HTR-8/SVneo (cell line): Measurements from ENCODE around the gene TSC1.

Source experiments
- DNase-seq: peaks from one replicate; pipeline ENCODE4 v3.0.0; 2011; ENCODE audit warnings: low spot score, mixed read lengths; ENCODE audit not compliant: insufficient read length
- FAIRE-seq: peaks from 2 replicates; lab custom pipeline; 2011; peaks lifted over from hg19 to GRCh38; lab: Jason Lieb, UNC

Gene TSC1

GRCh38 chr9:132875159-132875558 is 69.3 kb downstream of the TSC1 start:
- DNase-seq (no peak), FAIRE-seq (no peak)

GRCh38 chr9:132873403-132873802 is 71.0 kb downstream of the TSC1 start:
- FAIRE-seq, result no peak
- DNase-seq, result no peak

GRCh38 chr9:132869266-132869665 is 75.2 kb downstream of the TSC1 start:
- FAIRE-seq (no peak), DNase-seq (no peak)

GRCh38 chr9:132866898-132867297 is 77.5 kb downstream of the TSC1 start:
- FAIRE-seq (no peak), DNase-seq (no peak)

- no peak for FAIRE-seq
- no peak for DNase-seq
Observed at GRCh38 chr9:132864691-132865090, 79.7 kb downstream of the TSC1 start.

- no peak for FAIRE-seq
- DNase-seq, result no peak
Observed at GRCh38 chr9:132864277-132864676, 80.1 kb downstream of the TSC1 start.

- DNase-seq (no peak), FAIRE-seq (no peak)
Observed at GRCh38 chr9:132863096-132863495, 81.3 kb downstream of the TSC1 start.

GRCh38 chr9:132862533-132862932 is 81.9 kb downstream of the TSC1 start:
- no peak for DNase-seq
- no peak for FAIRE-seq

GRCh38 chr9:132861666-132862065 is 82.8 kb downstream of the TSC1 start:
- DNase-seq (no peak), FAIRE-seq (no peak)

GRCh38 chr9:132858751-132859150 is 85.7 kb downstream of the TSC1 start:
- no peak for FAIRE-seq

GRCh38 chr9:132857616-132858342 is 86.6 kb downstream of the TSC1 start:
- DNase-seq (no peak), FAIRE-seq (no peak)

More at GRCh38 chr9:132858751-132859150, 85.7 kb downstream of the TSC1 start:
- no peak for DNase-seq

GRCh38 chr9:132857031-132857430 is 87.4 kb downstream of the TSC1 start:
- no peak for FAIRE-seq

GRCh38 chr9:132855904-132856303 is 88.5 kb downstream of the TSC1 start:
- no peak for DNase-seq
- FAIRE-seq, result no peak

More at GRCh38 chr9:132857031-132857430, 87.4 kb downstream of the TSC1 start:
- no peak for DNase-seq

GRCh38 chr9:132854832-132855231 is 89.6 kb downstream of the TSC1 start:
- DNase-seq (no peak), FAIRE-seq (no peak)

GRCh38 chr9:132853482-132853881 is 90.9 kb downstream of the TSC1 start:
- FAIRE-seq, result no peak

GRCh38 chr9:132849185-132849706 is 95.2 kb downstream of the TSC1 start:
- FAIRE-seq (no peak), DNase-seq (no peak)

More at GRCh38 chr9:132853482-132853881, 90.9 kb downstream of the TSC1 start:
- DNase-seq, result no peak

GRCh38 chr9:132846918-132847515 is 97.4 kb downstream of the TSC1 start:
- DNase-seq (no peak), FAIRE-seq (no peak)

- DNase-seq, result no peak
- FAIRE-seq, result no peak
Observed at GRCh38 chr9:132846109-132846917, 98.1 kb downstream of the TSC1 start.

- FAIRE-seq (no peak), DNase-seq (no peak)
Observed at GRCh38 chr9:132842124-132843044, 102.0 kb downstream of the TSC1 start.
